Measurements from ENCODE around the gene RPN1. TPM values are rescaled to one million over a fixed set of nuclear protein-coding genes. Genes with fewer than 3 reads are reported as not detected.

Gene RPN1
- total and polyA plus RNA-seq, 2 donors (not counting 3 experiments of a cell fraction or from before 2014, with no cell fraction given) = 250 to 266 TPM

DNA sequence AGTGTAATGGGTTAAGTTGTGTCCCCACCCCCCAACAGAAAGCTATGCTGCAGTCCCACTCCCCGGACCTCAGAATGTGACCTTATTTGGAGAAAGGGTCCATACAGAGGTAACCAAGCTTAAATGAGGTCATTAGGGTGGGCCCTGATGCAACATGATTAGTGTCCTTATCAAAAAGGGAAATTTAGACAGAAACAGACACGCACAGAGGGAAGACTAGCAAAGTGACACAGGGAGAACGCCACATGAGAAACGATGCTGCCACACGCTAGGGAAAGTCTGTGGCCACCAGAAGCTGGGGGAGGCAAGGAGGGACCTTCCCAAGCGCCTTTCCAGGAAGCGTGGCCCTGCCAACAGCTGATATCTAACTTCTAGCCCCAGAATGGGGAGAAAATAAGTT, 65.4 kb downstream of the RPN1 start:
- no peak overlapping the region for H3K27ac ChIP-seq (ENCODE audit: insufficient read depth, low read depth, low read length)
- H3K79me2 ChIP-seq (ENCODE audit: control insufficient read depth, insufficient read depth, low read length) = no peaks in the 10 kb centered on the region
- H3K4me1 ChIP-seq (ENCODE audit: control insufficient read depth, extremely low read depth, insufficient read depth, low read length) = no peaks in the 10 kb centered on the region
- no peaks in the 10 kb centered on the region for H4K20me1 ChIP-seq (replicated peaks; ENCODE audit: control insufficient read depth, extremely low read depth, insufficient read depth, low read length)
- no peak overlapping the region for H3K9ac ChIP-seq (replicated peaks; ENCODE audit: extremely low read depth, insufficient read depth, low read length)
- POLR2A ChIA-PET = no interaction called here
- no TSS peak for BruUV-seq (replicated peaks)
- no peaks in the 10 kb centered on the region for H3K36me3 ChIP-seq (ENCODE audit: control insufficient read depth in 2 of 2, extremely low read depth in 1 of 2, insufficient read depth in 2 of 2, low read length in 2 of 2)
- no peak for FAIRE-seq
- DNase-seq (ENCODE audit: low read depth, low spot score) = no peak
- CTCF ChIA-PET = interaction anchor here (0.7 to 3.3 kb wide), 18 partner anchors 11 to 490 kb away, joined by 3 to 46 read pairs (median 6); partner anchors contain the start of gene GATA2
- peaks cover 4 to 15% of the 10 kb centered on the region in 2 experiments for H3K27me3 ChIP-seq (ENCODE audit: control insufficient read depth in 2 of 2, insufficient read depth in 2 of 2, low read length in 2 of 2)
- TF ChIP-seq FOS (IDR thresholded peaks at IDR 0.05; ENCODE audit: borderline replicate concordance, insufficient read depth, low read length) (no peak), EZH2 (IDR thresholded peaks at IDR 0.05; ENCODE audit: borderline replicate concordance, low read depth, low read length, severe bottlenecking) (no peak), GATA2 (IDR thresholded peaks at IDR 0.05; ENCODE audit: insufficient read depth, insufficient read length, low read depth, low read length) (no peak), POLR2AphosphoS5 (IDR thresholded peaks at IDR 0.05; ENCODE audit: insufficient read depth, low read depth, low read length) (no peak), JUN (IDR thresholded peaks at IDR 0.05; ENCODE audit: borderline replicate concordance, insufficient read depth, insufficient read length, low read depth) (no peak), MYC (IDR thresholded peaks at IDR 0.05; ENCODE audit: low read depth, low read length) (no peak), POLR2A (IDR thresholded peaks at IDR 0.05; ENCODE audit: low read depth, low read length) (no peak)
- TF ChIP-seq, protein P1, sequence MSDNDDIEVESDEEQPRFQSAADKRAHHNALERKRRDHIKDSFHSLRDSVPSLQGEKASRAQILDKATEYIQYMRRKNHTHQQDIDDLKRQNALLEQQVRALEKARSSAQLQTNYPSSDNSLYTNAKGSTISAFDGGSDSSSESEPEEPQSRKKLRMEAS (IDR thresholded peaks at IDR 0.05; ENCODE audit: insufficient read depth, insufficient read length) = no peak
- TF ChIP-seq, protein P2, sequence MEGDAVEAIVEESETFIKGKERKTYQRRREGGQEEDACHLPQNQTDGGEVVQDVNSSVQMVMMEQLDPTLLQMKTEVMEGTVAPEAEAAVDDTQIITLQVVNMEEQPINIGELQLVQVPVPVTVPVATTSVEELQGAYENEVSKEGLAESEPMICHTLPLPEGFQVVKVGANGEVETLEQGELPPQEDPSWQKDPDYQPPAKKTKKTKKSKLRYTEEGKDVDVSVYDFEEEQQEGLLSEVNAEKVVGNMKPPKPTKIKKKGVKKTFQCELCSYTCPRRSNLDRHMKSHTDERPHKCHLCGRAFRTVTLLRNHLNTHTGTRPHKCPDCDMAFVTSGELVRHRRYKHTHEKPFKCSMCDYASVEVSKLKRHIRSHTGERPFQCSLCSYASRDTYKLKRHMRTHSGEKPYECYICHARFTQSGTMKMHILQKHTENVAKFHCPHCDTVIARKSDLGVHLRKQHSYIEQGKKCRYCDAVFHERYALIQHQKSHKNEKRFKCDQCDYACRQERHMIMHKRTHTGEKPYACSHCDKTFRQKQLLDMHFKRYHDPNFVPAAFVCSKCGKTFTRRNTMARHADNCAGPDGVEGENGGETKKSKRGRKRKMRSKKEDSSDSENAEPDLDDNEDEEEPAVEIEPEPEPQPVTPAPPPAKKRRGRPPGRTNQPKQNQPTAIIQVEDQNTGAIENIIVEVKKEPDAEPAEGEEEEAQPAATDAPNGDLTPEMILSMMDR (IDR thresholded peaks at IDR 0.05; ENCODE audit: extremely low read depth in 1 of 2, insufficient read depth in 1 of 2, low read depth in 1 of 2, low read length in 2 of 2) = no peak
- no peaks in the 10 kb centered on the region for H3K9me1 ChIP-seq (replicated peaks; ENCODE audit: control insufficient read depth, extremely low read depth, insufficient read depth, low read length)
- H2AFZ ChIP-seq (ENCODE audit: low read depth, low read length) = no peak overlapping the region
- dilution Hi-C loops (cut with MboI; ENCODE audit: extremely low pct_ligation_motif_present, low sequenced_read_pairs) = loop anchor here (25.0 kb wide), 1 partner anchor 148 kb away; no protein-coding TSS in a partner anchor
- no peak overlapping the region for H3K4me2 ChIP-seq (ENCODE audit: insufficient read depth, low read length)
- intact Hi-C loops (cut with micrococcal nuclease) = loop anchor here (10.0 kb wide), 1 partner anchor 260 kb away; no protein-coding TSS in a partner anchor
- no peak overlapping the region for H3K4me3 ChIP-seq (replicated peaks in 1 of 3; ENCODE audit: insufficient read depth in 1 of 3, low read depth in 1 of 3, low read length in 3 of 3)
- no peaks in the 10 kb centered on the region for H3K9me3 ChIP-seq (replicated peaks; ENCODE audit: control insufficient read depth, insufficient read depth, low read length)
